GM19035 (cell line): ENCODE measurements around the gene SREBF1.

ENCODE experiments used
- ATAC-seq: cut with Tn5 transposase; IDR thresholded peaks from one replicate; pipeline ENCODE4 v1.9.1; 2021; ENCODE audit not compliant: unreplicated experiment

The SREBF1 gene

DNA sequence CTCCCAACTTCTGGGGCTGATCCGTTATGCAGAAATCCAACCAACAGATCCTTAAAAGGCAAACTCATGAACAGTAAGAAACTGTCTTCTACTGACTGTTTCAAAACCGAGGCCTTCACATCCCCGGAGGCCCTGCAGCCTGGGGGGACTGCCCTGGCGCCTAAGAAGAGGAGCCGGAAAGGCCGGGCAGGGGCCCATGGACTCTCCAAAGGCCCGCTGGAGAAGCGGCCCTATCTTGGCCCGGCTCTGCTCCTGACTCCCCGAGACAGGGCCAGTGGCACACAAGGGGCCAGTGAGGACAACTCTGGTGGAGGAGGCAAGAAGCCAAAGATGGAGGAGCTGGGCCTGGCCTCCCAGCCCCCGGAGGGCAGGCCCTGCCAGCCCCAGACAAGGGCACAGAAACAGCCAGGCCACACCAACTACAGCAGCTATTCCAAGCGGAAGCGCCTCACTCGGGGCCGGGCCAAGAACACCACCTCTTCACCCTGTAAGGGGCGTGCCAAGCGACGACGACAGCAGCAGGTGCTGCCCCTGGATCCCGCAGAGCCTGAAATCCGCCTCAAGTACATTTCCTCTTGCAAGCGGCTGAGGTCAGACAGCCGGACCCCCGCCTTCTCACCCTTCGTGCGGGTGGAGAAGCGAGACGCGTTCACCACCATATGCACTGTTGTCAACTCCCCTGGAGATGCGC, 39.5 kb downstream of the SREBF1 start:
- no peak for ATAC-seq

GRCh38 chr17:17796787-17797061, 40.1 kb downstream of the SREBF1 start:
- ATAC-seq = no peak

GRCh38 chr17:17795946-17796786, 40.6 kb downstream of the SREBF1 start:
- ATAC-seq = no peak

DNA sequence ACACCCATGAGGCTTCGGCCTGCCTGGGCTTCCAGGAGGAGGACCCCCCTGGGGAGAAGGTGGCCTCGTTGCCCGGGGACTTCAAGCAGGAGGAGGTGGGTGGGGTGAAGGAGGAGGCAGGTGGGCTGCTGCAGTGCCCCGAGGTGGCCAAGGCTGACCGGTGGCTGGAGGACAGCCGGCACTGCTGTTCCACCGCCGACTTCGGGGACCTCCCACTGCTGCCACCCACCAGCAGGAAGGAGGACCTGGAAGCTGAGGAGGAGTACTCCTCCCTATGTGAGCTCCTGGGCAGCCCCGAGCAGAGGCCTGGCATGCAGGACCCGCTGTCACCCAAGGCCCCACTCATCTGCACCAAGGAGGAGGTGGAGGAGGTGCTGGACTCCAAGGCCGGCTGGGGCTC, 41.5 kb downstream of the SREBF1 start:
- no peak for ATAC-seq

DNA sequence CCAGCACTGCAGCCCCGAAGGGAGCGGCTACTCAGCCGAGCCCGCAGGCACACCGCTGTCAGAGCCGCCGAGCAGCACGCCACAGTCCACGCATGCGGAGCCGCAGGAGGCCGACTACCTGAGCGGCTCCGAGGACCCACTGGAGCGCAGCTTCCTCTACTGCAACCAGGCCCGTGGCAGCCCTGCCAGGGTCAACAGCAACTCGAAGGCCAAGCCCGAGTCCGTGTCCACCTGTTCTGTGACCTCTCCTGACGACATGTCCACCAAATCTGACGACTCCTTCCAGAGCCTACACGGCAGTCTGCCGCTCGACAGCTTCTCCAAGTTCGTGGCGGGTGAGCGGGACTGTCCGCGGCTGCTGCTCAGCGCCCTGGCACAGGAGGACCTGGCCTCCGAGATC, 42.4 kb downstream of the SREBF1 start:
- no peak for ATAC-seq

- ATAC-seq = no peak
Observed at GRCh38 chr17:17793378-17794214, 43.2 kb downstream of the SREBF1 start.

- no peak for ATAC-seq
Observed at GRCh38 chr17:17792551-17793377, 44.0 kb downstream of the SREBF1 start.

DNA sequence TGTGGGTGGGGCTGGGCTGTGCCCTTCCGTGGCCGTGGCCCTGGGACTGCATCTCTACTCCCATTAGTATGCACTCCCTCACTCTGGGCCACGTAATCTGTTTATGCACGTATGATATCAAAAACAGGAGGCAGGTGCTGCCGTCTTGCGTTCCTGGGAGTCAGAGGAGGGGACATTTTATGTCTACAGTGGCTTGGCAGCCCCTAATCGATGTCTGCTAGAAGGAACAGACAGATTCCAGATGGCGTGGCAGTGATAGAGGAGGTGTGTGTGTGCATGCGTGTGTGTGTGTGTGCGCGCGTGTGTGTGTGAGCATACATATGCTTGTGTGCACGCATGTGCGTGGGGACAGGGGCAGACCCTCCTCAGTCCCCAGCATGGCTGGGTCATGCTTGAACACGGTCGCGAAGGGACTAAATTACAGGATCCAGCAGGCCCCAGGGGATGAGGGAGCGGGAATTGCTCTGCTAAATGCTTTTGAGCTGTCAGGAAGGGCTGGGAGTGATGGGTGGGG, 44.7 kb downstream of the SREBF1 start:
- no peak for ATAC-seq

GRCh38 chr17:17790637-17791464, 45.9 kb downstream of the SREBF1 start:
- ATAC-seq = no peak

- no peak for ATAC-seq
Observed at GRCh38 chr17:17789828-17790636, 46.8 kb downstream of the SREBF1 start.

DNA sequence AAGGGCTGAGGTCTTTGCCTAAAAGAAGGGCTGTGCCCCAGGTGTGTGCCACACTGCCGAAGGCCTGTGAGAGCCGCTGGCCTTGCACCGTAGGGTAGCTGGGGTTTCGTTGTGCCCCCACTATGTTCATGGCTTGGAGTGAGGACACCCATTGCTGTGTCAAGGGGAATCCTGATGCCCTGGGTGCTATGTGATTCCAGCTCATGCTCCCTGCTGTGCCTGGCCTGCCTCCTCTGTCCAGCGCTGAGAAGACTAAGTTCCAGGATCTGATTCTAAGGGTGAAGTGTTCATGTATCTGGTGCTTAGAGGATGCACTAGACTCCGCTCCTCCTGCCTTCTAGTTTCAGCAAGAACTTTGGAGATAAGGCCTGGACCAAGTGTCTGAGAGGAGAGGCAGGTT, 47.4 kb downstream of the SREBF1 start:
- no peak for ATAC-seq

- ATAC-seq = no peak
Observed at GRCh38 chr17:17788967-17789366, 47.8 kb downstream of the SREBF1 start.

GRCh38 chr17:17787568-17787967, 49.2 kb downstream of the SREBF1 start:
- ATAC-seq = no peak

GRCh38 chr17:17786998-17787397, 49.8 kb downstream of the SREBF1 start:
- ATAC-seq = no peak

DNA sequence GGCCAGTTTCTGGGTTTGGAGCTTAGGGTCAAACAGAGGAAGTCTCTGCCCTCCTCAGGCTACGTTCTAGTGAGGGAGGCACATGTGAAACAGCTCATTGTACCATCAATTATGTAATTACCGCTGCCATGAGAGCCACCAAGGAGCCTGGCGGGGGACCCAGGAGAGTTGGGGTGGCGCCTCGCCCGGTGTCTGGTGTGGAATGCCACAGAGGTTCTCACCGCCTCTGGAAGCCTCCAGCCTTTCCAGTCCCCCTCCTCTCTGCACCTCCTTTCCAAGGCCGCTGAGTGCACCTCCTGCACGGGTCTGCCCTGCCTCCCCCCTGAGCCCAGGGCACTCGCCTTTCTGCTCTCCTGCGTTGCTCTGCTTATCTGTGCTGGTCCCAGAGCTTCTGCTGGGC, 51.4 kb downstream of the SREBF1 start:
- ATAC-seq = no peak

- no peak for ATAC-seq
Observed at GRCh38 chr17:17784657-17785267, 52.0 kb downstream of the SREBF1 start.

GRCh38 chr17:17783825-17784656, 52.7 kb downstream of the SREBF1 start:
- no peak for ATAC-seq
